ENCODE data around the gene CREG1. TPM values are rescaled to one million over a fixed set of nuclear protein-coding genes. Genes with fewer than 3 reads are reported as not detected.

Gene CREG1
- total and polyA plus RNA-seq, 2 experiments from 2014 or later, result 21.2 to 42.7 TPM

DNA sequence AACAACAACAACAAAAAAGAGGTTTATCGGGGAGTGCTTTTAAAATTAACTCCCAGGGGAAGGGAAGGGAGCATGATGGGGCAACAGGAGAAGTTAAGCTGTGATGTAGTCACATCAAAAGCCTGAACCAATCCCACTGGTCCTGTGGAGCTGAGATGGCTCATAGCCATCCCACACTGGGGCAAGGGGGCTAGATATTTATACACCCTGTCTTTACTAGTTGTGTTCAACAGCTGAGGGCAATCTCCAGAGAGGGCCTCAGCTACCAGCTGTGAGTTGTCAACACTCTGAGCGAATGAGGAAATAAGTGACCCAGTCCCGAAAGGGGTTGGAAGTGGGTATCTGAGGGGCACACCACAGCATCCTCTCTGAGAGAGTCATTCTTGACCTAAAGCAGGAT, 31.0 kb upstream of the CREG1 start (continued):
- TF ChIP-seq, protein P1, sequence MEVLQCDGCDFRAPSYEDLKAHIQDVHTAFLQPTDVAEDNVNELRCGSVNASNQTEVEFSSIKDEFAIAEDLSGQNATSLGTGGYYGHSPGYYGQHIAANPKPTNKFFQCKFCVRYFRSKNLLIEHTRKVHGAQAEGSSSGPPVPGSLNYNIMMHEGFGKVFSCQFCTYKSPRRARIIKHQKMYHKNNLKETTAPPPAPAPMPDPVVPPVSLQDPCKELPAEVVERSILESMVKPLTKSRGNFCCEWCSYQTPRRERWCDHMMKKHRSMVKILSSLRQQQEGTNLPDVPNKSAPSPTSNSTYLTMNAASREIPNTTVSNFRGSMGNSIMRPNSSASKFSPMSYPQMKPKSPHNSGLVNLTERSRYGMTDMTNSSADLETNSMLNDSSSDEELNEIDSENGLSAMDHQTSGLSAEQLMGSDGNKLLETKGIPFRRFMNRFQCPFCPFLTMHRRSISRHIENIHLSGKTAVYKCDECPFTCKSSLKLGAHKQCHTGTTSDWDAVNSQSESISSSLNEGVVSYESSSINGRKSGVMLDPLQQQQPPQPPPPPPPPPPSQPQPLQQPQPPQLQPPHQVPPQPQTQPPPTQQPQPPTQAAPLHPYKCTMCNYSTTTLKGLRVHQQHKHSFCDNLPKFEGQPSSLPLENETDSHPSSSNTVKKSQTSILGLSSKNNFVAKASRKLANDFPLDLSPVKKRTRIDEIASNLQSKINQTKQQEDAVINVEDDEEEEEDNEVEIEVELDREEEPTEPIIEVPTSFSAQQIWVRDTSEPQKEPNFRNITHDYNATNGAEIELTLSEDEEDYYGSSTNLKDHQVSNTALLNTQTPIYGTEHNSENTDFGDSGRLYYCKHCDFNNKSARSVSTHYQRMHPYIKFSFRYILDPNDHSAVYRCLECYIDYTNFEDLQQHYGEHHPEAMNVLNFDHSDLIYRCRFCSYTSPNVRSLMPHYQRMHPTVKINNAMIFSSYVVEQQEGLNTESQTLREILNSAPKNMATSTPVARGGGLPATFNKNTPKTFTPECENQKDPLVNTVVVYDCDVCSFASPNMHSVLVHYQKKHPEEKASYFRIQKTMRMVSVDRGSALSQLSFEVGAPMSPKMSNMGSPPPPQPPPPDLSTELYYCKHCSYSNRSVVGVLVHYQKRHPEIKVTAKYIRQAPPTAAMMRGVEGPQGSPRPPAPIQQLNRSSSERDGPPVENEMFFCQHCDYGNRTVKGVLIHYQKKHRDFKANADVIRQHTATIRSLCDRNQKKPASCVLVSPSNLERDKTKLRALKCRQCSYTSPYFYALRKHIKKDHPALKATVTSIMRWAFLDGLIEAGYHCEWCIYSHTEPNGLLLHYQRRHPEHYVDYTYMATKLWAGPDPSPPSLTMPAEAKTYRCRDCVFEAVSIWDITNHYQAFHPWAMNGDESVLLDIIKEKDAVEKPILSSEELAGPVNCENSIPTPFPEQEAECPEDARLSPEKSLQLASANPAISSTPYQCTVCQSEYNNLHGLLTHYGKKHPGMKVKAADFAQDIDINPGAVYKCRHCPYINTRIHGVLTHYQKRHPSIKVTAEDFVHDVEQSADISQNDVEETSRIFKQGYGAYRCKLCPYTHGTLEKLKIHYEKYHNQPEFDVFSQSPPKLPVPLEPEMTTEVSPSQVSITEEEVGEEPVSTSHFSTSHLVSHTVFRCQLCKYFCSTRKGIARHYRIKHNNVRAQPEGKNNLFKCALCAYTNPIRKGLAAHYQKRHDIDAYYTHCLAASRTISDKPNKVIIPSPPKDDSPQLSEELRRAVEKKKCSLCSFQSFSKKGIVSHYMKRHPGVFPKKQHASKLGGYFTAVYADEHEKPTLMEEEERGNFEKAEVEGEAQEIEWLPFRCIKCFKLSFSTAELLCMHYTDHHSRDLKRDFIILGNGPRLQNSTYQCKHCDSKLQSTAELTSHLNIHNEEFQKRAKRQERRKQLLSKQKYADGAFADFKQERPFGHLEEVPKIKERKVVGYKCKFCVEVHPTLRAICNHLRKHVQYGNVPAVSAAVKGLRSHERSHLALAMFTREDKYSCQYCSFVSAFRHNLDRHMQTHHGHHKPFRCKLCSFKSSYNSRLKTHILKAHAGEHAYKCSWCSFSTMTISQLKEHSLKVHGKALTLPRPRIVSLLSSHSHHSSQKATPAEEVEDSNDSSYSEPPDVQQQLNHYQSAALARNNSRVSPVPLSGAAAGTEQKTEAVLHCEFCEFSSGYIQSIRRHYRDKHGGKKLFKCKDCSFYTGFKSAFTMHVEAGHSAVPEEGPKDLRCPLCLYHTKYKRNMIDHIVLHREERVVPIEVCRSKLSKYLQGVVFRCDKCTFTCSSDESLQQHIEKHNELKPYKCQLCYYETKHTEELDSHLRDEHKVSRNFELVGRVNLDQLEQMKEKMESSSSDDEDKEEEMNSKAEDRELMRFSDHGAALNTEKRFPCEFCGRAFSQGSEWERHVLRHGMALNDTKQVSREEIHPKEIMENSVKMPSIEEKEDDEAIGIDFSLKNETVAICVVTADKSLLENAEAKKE (CRISPR knock-in tag; IDR thresholded peaks at IDR 0.05), result no peak
- TF ChIP-seq NANOG (IDR thresholded peaks at IDR 0.05; ENCODE audit: borderline replicate concordance) (no peak), EZH2phosphoT487 (IDR thresholded peaks at IDR 0.05; ENCODE audit: unreplicated experiment) (no peak), CREB1 (CRISPR knock-in tag; IDR thresholded peaks at IDR 0.05; ENCODE audit: low read depth) (no peak)

DNA sequence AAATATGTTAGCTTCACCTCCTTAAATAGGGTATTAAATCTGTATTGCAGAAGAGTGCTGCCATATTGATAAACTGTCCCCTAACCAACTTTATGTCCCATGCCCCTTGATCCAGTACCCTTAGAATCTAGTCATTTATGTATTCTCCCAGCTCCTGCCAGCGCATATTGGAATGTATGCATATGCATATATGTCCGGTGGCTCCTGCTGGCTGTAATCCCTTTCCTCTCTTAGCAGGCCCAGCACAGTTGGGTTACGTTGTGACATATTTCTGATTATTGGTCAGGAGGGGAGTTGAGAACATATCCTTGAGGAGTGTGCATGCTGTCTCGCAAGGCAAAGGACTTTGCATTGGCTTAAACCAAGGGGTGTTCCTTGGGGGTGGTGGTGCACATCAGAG, 29.2 kb upstream of the CREG1 start:
- Histone ChIP-seq H3F3A (replicated peaks; ENCODE audit: low read depth) (no peaks in the 10 kb centered on the region), H4K20me1 (replicated peaks; ENCODE audit: insufficient read depth) (no peaks in the 10 kb centered on the region; the same call in 1 of the 2 replicates), H3K27ac (ENCODE audit: low read depth) (no peak overlapping the region), H3K36me3 (ENCODE audit: insufficient read depth) (no peaks in the 10 kb centered on the region), H3K4me2 (no peak overlapping the region), H3K27me3 (ENCODE audit: insufficient read depth) (no peaks in the 10 kb centered on the region), H3K79me2 (replicated peaks; ENCODE audit: insufficient read depth) (no peaks in the 10 kb centered on the region), H3K4me1 (ENCODE audit: insufficient read depth) (no peaks in the 10 kb centered on the region), H2AFZ (no peak overlapping the region), H3K4me3 (no peak overlapping the region), H3K9me2 (ENCODE audit: insufficient read depth) (peaks cover 11% of the 10 kb centered on the region; the same call in 1 of the 2 replicates)
- peaks cover 3% of the 10 kb centered on the region; the same call in 1 of the 3 replicates for H3K9me3 Mint-ChIP-seq
- H3K4me1 Mint-ChIP-seq, result no peaks in the 10 kb centered on the region
- H3K36me3 Mint-ChIP-seq (ENCODE audit: low read depth), result no peaks in the 10 kb centered on the region
- no peak overlapping the region for H3K27ac Mint-ChIP-seq
- DNase-seq (ENCODE audit: low spot score), result no peak
- ATAC-seq, result no peak
- no peak overlapping the region for H3K4me3 Mint-ChIP-seq
- H3K27me3 Mint-ChIP-seq (ENCODE audit: insufficient read depth, low read depth, poor library complexity), result no peaks in the 10 kb centered on the region
- TF ChIP-seq JUNB (IDR thresholded peaks at IDR 0.05; ENCODE audit: unreplicated experiment) (no peak), ZNF114 (CRISPR knock-in tag; IDR thresholded peaks at IDR 0.05) (no peak), NANOG (IDR thresholded peaks at IDR 0.05; ENCODE audit: borderline replicate concordance) (no peak), POLR2AphosphoS5 (IDR thresholded peaks at IDR 0.05; ENCODE audit: low read depth) (no peak)
- TF ChIP-seq, protein P1 (CRISPR knock-in tag; IDR thresholded peaks at IDR 0.05), result no peak
- TF ChIP-seq, protein P2, sequence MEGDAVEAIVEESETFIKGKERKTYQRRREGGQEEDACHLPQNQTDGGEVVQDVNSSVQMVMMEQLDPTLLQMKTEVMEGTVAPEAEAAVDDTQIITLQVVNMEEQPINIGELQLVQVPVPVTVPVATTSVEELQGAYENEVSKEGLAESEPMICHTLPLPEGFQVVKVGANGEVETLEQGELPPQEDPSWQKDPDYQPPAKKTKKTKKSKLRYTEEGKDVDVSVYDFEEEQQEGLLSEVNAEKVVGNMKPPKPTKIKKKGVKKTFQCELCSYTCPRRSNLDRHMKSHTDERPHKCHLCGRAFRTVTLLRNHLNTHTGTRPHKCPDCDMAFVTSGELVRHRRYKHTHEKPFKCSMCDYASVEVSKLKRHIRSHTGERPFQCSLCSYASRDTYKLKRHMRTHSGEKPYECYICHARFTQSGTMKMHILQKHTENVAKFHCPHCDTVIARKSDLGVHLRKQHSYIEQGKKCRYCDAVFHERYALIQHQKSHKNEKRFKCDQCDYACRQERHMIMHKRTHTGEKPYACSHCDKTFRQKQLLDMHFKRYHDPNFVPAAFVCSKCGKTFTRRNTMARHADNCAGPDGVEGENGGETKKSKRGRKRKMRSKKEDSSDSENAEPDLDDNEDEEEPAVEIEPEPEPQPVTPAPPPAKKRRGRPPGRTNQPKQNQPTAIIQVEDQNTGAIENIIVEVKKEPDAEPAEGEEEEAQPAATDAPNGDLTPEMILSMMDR (conservative IDR thresholded peaks at IDR 0.05; ENCODE audit: low read depth in 2 of 2), result no peak

All from GM23338 (cell line).